KMS-11 (cell line): ENCODE data around the gene ZNF697.

Source experiments
- H2AFZ ChIP-seq: fragments of 200-600 bp; sonication (generic); 2 replicates; pipeline ENCODE4 v1.6.1; 2016; ENCODE audit warnings: antibody characterized with exemption, mixed run types, low read depth
- H3K27ac ChIP-seq: fragments of 200-600 bp; sonication (generic); 2 replicates; pipeline ENCODE4 v1.6.1; 2016; ENCODE audit warnings: mild to moderate bottlenecking, mixed run types
- H3K27me3 ChIP-seq: fragments of 200-600 bp; sonication (generic); 2 replicates; pipeline ENCODE4 v1.6.1; 2017; ENCODE audit warnings: mild to moderate bottlenecking, low read depth, mixed run types, moderate library complexity; ENCODE audit not compliant: insufficient read depth
- H3K36me3 ChIP-seq: fragments of 200-600 bp; sonication (generic); 2 replicates; pipeline ENCODE4 v1.6.1; 2017; ENCODE audit warnings: mild to moderate bottlenecking, mixed run types; ENCODE audit not compliant: insufficient read depth
- H3K4me1 ChIP-seq: fragments of 200-600 bp; sonication (generic); 2 replicates; pipeline ENCODE4 v1.6.1; 2016; ENCODE audit warnings: mild to moderate bottlenecking, low read depth, mixed run types; ENCODE audit not compliant: poor library complexity, severe bottlenecking
- H3K4me2 ChIP-seq: fragments of 200-600 bp; sonication (generic); 2 replicates; pipeline ENCODE4 v1.7.0; 2016; ENCODE audit warnings: mild to moderate bottlenecking, mixed run types
- H3K4me3 ChIP-seq: fragments of 200-600 bp; sonication (generic); IDR thresholded peaks from 2 replicates; pipeline ENCODE4 v1.6.1; 2017; ENCODE audit warnings: low read depth, low read length, mixed read lengths; ENCODE audit not compliant: insufficient read depth
- H3K79me2 ChIP-seq: fragments of 200-600 bp; sonication (generic); 2 replicates; pipeline ENCODE4 v1.6.1; 2016; ENCODE audit warnings: low read depth, mixed run types; ENCODE audit not compliant: insufficient read depth
- H3K9ac ChIP-seq: fragments of 200-600 bp; sonication (generic); 2 replicates; pipeline ENCODE4 v1.6.1; 2016; ENCODE audit warnings: mild to moderate bottlenecking, mixed run types
- H4K20me1 ChIP-seq: fragments of 200-600 bp; sonication (generic); 2 replicates; pipeline ENCODE4 v1.6.1; 2016; ENCODE audit warnings: mild to moderate bottlenecking, mixed run types; ENCODE audit not compliant: insufficient read depth
- TF ChIP-seq, protein P1 (sequence below): fragments of 200-600 bp; sonication (generic); conservative IDR thresholded peaks from 2 replicates; pipeline ENCODE4 v1.6.1; 2017; ENCODE audit warnings: low read depth, mild to moderate bottlenecking, antibody characterized with exemption, low read length, moderate library complexity, mixed read lengths

Gene ZNF697

DNA sequence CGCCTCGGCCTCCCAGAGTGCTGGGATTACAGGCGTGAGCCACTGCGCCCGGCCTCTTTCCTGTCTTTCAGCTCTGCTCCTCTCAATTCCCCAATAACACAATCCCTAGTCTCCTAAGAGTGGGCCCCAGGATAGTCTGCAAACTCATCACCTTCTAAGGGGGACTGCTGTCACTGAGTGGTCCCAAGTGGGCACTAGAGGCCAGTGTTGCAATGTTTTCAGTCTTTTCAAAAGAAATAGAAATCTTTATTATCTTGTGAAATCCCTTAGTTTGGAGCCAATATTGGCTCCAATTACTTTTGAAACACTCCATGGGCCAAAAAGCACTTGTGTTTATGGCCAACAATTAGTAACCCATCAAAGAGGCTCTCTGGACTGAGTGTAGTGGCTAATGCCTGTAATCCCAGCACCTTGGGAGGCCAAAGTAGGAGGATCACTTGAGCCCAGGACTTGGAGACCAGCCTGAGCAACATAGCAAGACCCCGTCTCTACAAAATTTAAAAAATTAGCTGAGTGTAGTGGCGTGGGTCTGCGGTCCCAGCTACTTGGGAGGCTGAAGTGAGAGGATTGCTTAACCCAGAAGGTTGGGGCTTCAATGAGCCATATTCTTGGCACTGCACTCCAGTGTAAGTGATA lies 28.6 kb upstream of the ZNF697 start:
- no peaks in the 10 kb centered on the region for H3K4me1 ChIP-seq
- no peaks in the 10 kb centered on the region for H3K79me2 ChIP-seq
- H3K4me2 ChIP-seq: no peak overlapping the region
- H3K27ac ChIP-seq: no peak overlapping the region
- H4K20me1 ChIP-seq: no peaks in the 10 kb centered on the region
- no peak overlapping the region for H3K9ac ChIP-seq
- H2AFZ ChIP-seq: no peak overlapping the region
- no peaks in the 10 kb centered on the region for H3K27me3 ChIP-seq
- no peak overlapping the region for H3K4me3 ChIP-seq
- no peaks in the 10 kb centered on the region for H3K36me3 ChIP-seq
- TF ChIP-seq, protein P1, sequence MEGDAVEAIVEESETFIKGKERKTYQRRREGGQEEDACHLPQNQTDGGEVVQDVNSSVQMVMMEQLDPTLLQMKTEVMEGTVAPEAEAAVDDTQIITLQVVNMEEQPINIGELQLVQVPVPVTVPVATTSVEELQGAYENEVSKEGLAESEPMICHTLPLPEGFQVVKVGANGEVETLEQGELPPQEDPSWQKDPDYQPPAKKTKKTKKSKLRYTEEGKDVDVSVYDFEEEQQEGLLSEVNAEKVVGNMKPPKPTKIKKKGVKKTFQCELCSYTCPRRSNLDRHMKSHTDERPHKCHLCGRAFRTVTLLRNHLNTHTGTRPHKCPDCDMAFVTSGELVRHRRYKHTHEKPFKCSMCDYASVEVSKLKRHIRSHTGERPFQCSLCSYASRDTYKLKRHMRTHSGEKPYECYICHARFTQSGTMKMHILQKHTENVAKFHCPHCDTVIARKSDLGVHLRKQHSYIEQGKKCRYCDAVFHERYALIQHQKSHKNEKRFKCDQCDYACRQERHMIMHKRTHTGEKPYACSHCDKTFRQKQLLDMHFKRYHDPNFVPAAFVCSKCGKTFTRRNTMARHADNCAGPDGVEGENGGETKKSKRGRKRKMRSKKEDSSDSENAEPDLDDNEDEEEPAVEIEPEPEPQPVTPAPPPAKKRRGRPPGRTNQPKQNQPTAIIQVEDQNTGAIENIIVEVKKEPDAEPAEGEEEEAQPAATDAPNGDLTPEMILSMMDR: no peak

GRCh38 chr1:119675349-119676345 lies 27.6 kb upstream of the ZNF697 start:
- TF ChIP-seq, protein P1: peak; percentile 85
- Histone ChIP-seq H3K9ac (no peak overlapping the region), H3K79me2 (no peaks in the 10 kb centered on the region), H3K27ac (no peak overlapping the region), H3K4me1 (no peaks in the 10 kb centered on the region), H2AFZ (no peak overlapping the region), H3K27me3 (no peaks in the 10 kb centered on the region), H3K36me3 (no peaks in the 10 kb centered on the region), H3K4me3 (no peak overlapping the region), H4K20me1 (no peaks in the 10 kb centered on the region), H3K4me2 (no peak overlapping the region)

DNA sequence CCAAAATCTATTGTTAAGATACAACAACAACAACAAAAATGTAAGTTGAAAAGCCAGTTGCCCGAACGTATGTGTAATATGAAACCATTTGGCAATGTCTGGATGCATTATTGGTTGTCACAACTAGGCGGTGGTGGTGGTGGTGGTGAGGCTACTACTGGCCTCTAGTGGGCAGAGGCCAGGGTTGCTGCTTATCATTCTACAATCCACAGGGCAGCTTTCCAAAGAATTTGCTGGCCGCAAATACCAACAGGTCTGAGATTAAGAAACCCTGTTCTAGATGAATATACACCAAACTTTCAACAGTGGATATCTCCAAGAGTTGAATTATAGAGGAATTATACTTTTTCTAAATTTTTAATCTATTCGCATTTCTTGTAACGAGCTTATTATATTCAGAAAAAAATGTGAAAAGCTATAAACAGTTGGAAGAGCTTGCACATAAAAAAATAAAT lies 26.8 kb upstream of the ZNF697 start:
- no peaks in the 10 kb centered on the region for H3K79me2 ChIP-seq
- no peak overlapping the region for H3K27ac ChIP-seq
- no peaks in the 10 kb centered on the region for H3K27me3 ChIP-seq
- no peaks in the 10 kb centered on the region for H4K20me1 ChIP-seq
- TF ChIP-seq, protein P1: no peak
- no peak overlapping the region for H3K4me3 ChIP-seq
- no peaks in the 10 kb centered on the region for H3K36me3 ChIP-seq
- H3K4me1 ChIP-seq: no peaks in the 10 kb centered on the region
- H2AFZ ChIP-seq: no peak overlapping the region
- H3K4me2 ChIP-seq: no peak overlapping the region
- no peak overlapping the region for H3K9ac ChIP-seq

GRCh38 chr1:119674111-119674526 lies 26.1 kb upstream of the ZNF697 start:
- H2AFZ ChIP-seq: no peak overlapping the region
- no peaks in the 10 kb centered on the region for H3K79me2 ChIP-seq
- no peaks in the 10 kb centered on the region for H3K4me1 ChIP-seq
- no peak overlapping the region for H3K9ac ChIP-seq
- no peaks in the 10 kb centered on the region for H3K27me3 ChIP-seq
- TF ChIP-seq, protein P1: no peak
- no peak overlapping the region for H3K4me2 ChIP-seq
- H3K4me3 ChIP-seq: no peak overlapping the region
- H3K27ac ChIP-seq: no peak overlapping the region
- no peaks in the 10 kb centered on the region for H4K20me1 ChIP-seq
- no peaks in the 10 kb centered on the region for H3K36me3 ChIP-seq
